Keratinocyte (primary cell): ENCODE results near the gene PRKCG. TPM values are rescaled to one million over a fixed set of nuclear protein-coding genes. Genes with fewer than 3 reads are reported as not detected.

Experiments
- DNase-seq: peaks from one replicate; pipeline ENCODE4 v3.0.0-alpha.2; 2011; ENCODE audit warnings: low read depth, missing footprints, low spot score
- FAIRE-seq: peaks from 2 replicates; lab custom pipeline; 2011; peaks lifted over from hg19 to GRCh38; lab: Jason Lieb, UNC
- H2AFZ ChIP-seq: 2 replicates; pipeline ENCODE4 v1.6.0; 2012; ENCODE audit warnings: low read length, control low read depth, inconsistent platforms; ENCODE audit not compliant: control insufficient read depth
- H3K27ac ChIP-seq: 2 replicates; pipeline ENCODE4 v1.5.1; 2011; ENCODE audit warnings: low read length; ENCODE audit not compliant: control insufficient read depth, insufficient read depth
- H3K27me3 ChIP-seq: 3 replicates; pipeline ENCODE4 v1.6.0; 2011; ENCODE audit warnings: low read length; ENCODE audit not compliant: control insufficient read depth, insufficient read depth; ENCODE audit errors: extremely low read depth
- H3K36me3 ChIP-seq, 2 experiments: 2 replicates in 1 of 2; 3 replicates in 1 of 2; pipeline ENCODE4 v1.5.1; 2011; ENCODE audit warnings: low read length in 2 of 2, mild to moderate bottlenecking in 1 of 2; ENCODE audit not compliant: control insufficient read depth in 2 of 2, insufficient read depth in 2 of 2; ENCODE audit errors: extremely low read depth in 1 of 2
- H3K4me1 ChIP-seq: 3 replicates; pipeline ENCODE4 v1.5.1; 2011; ENCODE audit warnings: low read length; ENCODE audit not compliant: control insufficient read depth, insufficient read depth; ENCODE audit errors: extremely low read depth
- H3K4me2 ChIP-seq: 3 replicates; pipeline ENCODE4 v1.6.0; 2011; ENCODE audit warnings: low read depth, low read length; ENCODE audit not compliant: control insufficient read depth, insufficient read depth; ENCODE audit errors: extremely low read depth
- H3K4me3 ChIP-seq, 3 experiments: fragments of 200-600 bp in 1 of 3; sonication (generic) in 1 of 3; 2 replicates in 2 of 3; 3 replicates in 1 of 3; pipeline ENCODE4 v1.5.1; 2011 to 2016; ENCODE audit warnings: low read length in 3 of 3, mild to moderate bottlenecking in 3 of 3, control low read depth in 2 of 3, inconsistent platforms in 1 of 3, low read depth in 1 of 3, mixed read lengths in 1 of 3, mixed run types in 1 of 3, moderate library complexity in 1 of 3; ENCODE audit not compliant: control insufficient read depth in 2 of 3, insufficient read depth in 2 of 3; ENCODE audit errors: extremely low read depth in 1 of 3
- H3K79me2 ChIP-seq: 2 replicates; pipeline ENCODE4 v1.6.0; 2012; ENCODE audit warnings: low read length; ENCODE audit not compliant: control insufficient read depth, insufficient read depth
- H3K9ac ChIP-seq: 3 replicates; pipeline ENCODE4 v1.6.0; 2011; ENCODE audit warnings: low read length; ENCODE audit not compliant: control insufficient read depth, insufficient read depth; ENCODE audit errors: extremely low read depth
- H3K9me1 ChIP-seq: 3 replicates; pipeline ENCODE4 v1.6.0; 2011; ENCODE audit warnings: low read length; ENCODE audit not compliant: control insufficient read depth, insufficient read depth; ENCODE audit errors: extremely low read depth
- H3K9me3 ChIP-seq: 2 replicates; pipeline ENCODE4 v1.5.1; 2012; ENCODE audit warnings: low read depth, low read length; ENCODE audit not compliant: control insufficient read depth
- H4K20me1 ChIP-seq: 3 replicates; pipeline ENCODE4 v1.6.0; 2011; ENCODE audit warnings: low read length; ENCODE audit not compliant: control insufficient read depth, insufficient read depth; ENCODE audit errors: extremely low read depth
- CTCF ChIP-seq, 3 experiments: IDR thresholded peaks in 1 of 3; conservative IDR thresholded peaks in 1 of 3; optimal IDR thresholded peaks in 1 of 3; 2 replicates in 2 of 3; 3 replicates in 1 of 3; pipeline versions ENCODE3 to v1.5.1; 2011; ENCODE audit warnings: low read length in 3 of 3, mild to moderate bottlenecking in 3 of 3, moderate library complexity in 2 of 3, control low read depth in 1 of 3, inconsistent platforms in 1 of 3; ENCODE audit not compliant: insufficient read depth in 2 of 3; ENCODE audit errors: extremely low read depth in 1 of 3
- EZH2 ChIP-seq: IDR thresholded peaks from one replicate; pipeline ENCODE4 v1.6.1; 2012; ENCODE audit warnings: inconsistent platforms, mild to moderate bottlenecking, low read length, moderate library complexity
- dilution Hi-C: fragments of 300-500 bp; cut with MboI; formaldehyde crosslinking; loops from one replicate; pipeline ENCODE4 v1.7.0; 2020; ENCODE audit warnings: low sequenced_read_pairs; ENCODE audit not compliant: extremely low pct_ligation_motif_present
- polyA plus RNA-seq, 5 experiments: library from polyadenylated mRNA; depleted of rRNA in 3 of 5; stranded (reverse) in 3 of 5; stranded (forward) in 1 of 5; unstranded in 1 of 5; fragments of >200 nt; gene quantifications; 1 replicate in 1 of 5; 2 replicates in 3 of 5; 3 replicates in 1 of 5; pipeline versions ENCODE4 v1.2.1 to v1.2.3, GENCODE V29; 2011 to 2012; ENCODE audit warnings: missing spikeins in 2 of 5, low read depth in 1 of 5, low replicate concordance in 1 of 5

PRKCG gene
- polyA plus RNA-seq, 1 donor (not counting 4 experiments of a cell fraction or from before 2014, with no cell fraction given), result not detected

DNA sequence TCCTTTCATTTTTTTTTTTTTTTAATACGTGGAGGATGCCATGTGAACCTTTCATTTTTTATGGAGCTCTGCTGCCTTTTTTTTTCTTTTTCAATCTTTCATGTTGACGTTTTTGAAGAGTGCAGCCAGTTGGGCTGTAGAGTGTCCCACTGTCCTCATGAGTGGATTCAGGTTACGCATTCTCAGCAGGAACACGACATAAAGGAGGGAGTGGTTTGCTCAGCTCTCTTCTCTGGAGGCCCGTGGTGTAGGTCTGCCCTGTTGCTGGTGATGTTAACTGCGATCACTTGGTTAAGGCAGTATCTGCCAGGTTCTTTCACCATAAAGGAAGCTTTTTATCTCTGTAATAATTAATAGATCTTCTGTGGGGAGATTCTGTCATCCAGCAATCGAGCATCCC is 54.0 kb downstream of the PRKCG start:
- no peak overlapping the region for H3K27ac ChIP-seq
- H3K9me3 ChIP-seq, result no peaks in the 10 kb centered on the region
- no peak for DNase-seq
- no peaks in the 10 kb centered on the region for H3K9me1 ChIP-seq
- H3K4me2 ChIP-seq, result no peak overlapping the region
- no peak overlapping the region for H3K4me3 ChIP-seq
- H3K79me2 ChIP-seq, result no peaks in the 10 kb centered on the region
- no peak overlapping the region for H2AFZ ChIP-seq
- no peak overlapping the region for H3K9ac ChIP-seq
- H3K4me1 ChIP-seq, result no peaks in the 10 kb centered on the region
- no peaks in the 10 kb centered on the region for H3K27me3 ChIP-seq
- FAIRE-seq, result no peak
- dilution Hi-C loops, result loop anchor here (25.0 kb wide), 1 partner anchor 101 kb away; no protein-coding TSS in a partner anchor
- no peaks in the 10 kb centered on the region for H3K36me3 ChIP-seq
- TF ChIP-seq EZH2 (no peak), CTCF (optimal IDR thresholded peaks at IDR 0.05 in 1 of 3, IDR thresholded peaks at IDR 0.05 in 1 of 3, conservative IDR thresholded peaks at IDR 0.05 in 1 of 3; ENCODE audit: extremely low read depth in 1 of 3, insufficient read depth in 2 of 3, low read length in 3 of 3) (no peak)
- H4K20me1 ChIP-seq, result no peaks in the 10 kb centered on the region

DNA sequence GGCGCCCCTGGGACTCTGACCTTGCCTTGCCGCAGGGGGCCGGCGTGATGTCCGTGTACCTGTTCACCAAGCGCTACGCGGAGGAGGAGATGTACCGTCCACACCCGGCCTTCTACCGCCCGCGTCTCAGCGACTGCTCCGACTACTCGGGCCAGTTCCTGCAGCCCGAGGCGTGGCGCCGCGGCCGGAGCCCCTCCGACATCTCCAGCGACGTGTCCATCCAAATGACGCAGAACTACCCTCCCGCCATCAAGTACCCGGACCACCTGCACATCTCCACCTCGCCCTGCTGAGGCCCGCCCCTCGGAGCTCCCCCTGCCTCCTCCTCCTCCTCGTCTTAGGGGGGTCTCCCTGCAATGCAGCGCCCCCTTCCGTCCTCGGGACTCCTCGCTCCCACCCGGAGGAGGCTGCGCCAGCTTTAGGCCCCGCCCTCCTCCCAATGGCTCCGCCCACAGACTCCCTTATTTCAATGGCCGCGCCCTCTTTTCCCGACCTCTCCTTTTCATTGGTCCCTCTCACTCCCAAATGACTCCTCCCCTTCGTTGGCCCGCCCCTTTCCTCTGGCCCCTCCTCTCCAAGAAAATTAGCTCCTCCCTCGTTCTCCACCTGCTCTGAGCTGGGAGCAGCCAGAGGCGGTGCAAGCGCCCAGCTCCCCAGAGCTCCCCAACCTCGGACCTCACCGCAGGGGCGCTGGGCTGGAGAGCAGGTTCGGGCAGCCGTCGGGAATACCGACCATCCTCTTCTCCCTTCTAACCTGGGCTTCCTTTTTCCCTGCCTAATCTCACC is 60.2 kb downstream of the PRKCG start:
- TF ChIP-seq CTCF (optimal IDR thresholded peaks at IDR 0.05 in 1 of 3, IDR thresholded peaks at IDR 0.05 in 1 of 3, conservative IDR thresholded peaks at IDR 0.05 in 1 of 3; ENCODE audit: extremely low read depth in 1 of 3, insufficient read depth in 2 of 3, low read length in 3 of 3) (no peak), EZH2 (no peak)
- Histone ChIP-seq H3K4me3 (no peak overlapping the region), H3K4me1 (no peaks in the 10 kb centered on the region), H3K36me3 (no peaks in the 10 kb centered on the region), H3K27me3 (peaks cover 19% of the 10 kb centered on the region), H3K9me1 (no peaks in the 10 kb centered on the region), H4K20me1 (no peaks in the 10 kb centered on the region), H3K9ac (no peak overlapping the region), H3K79me2 (no peaks in the 10 kb centered on the region), H3K27ac (no peak overlapping the region), H3K9me3 (no peaks in the 10 kb centered on the region), H3K4me2 (no peak overlapping the region), H2AFZ (no peak overlapping the region)
- no peak for DNase-seq
- dilution Hi-C loops, result loop anchor here (25.0 kb wide), 1 partner anchor 95 kb away; no protein-coding TSS in a partner anchor
- no peak for FAIRE-seq
